HepG2 (cell line): ENCODE data around the gene NSMF. TPM values are rescaled to one million over a fixed set of nuclear protein-coding genes. Genes with fewer than 3 reads are reported as not detected.

Experiments
- ARID5B ChIP-seq: IDR thresholded peaks from 2 replicates; pipeline ENCODE4 v1.4.0; 2020; ENCODE audit warnings: mild to moderate bottlenecking, missing genetic modification reagents
- ATF2 ChIP-seq: sonication (generic); formaldehyde crosslinking; IDR thresholded peaks from 2 replicates; pipeline ENCODE4 v1.4.0; 2020; ENCODE audit warnings: missing genetic modification reagents
- GATAD2A ChIP-seq: IDR thresholded peaks from 2 replicates; pipeline ENCODE4 v1.6.1; 2016
- HMGXB3 ChIP-seq: sonication (generic); formaldehyde crosslinking; IDR thresholded peaks from 2 replicates; pipeline ENCODE4 v1.4.0; 2020; ENCODE audit warnings: missing genetic modification reagents, borderline replicate concordance
- HOXD1 ChIP-seq: sonication (generic); formaldehyde crosslinking; IDR thresholded peaks from 2 replicates; pipeline ENCODE4 v1.5.0; 2020; ENCODE audit warnings: missing genetic modification reagents
- MED1 ChIP-seq: sonication (generic); formaldehyde crosslinking; IDR thresholded peaks from 2 replicates; pipeline ENCODE4 v1.4.0; 2020; ENCODE audit warnings: missing genetic modification reagents
- NPAS2 ChIP-seq: sonication (generic); formaldehyde crosslinking; IDR thresholded peaks from 2 replicates; pipeline ENCODE4 v1.8.0; 2022; ENCODE audit warnings: mild to moderate bottlenecking, missing genetic modification reagents, borderline replicate concordance
- NR2F2 ChIP-seq: IDR thresholded peaks from 2 replicates; pipeline ENCODE4 v1.6.1; 2012; ENCODE audit warnings: low read depth, inconsistent platforms, borderline replicate concordance
- RARA ChIP-seq: IDR thresholded peaks from 2 replicates; pipeline ENCODE4 v1.6.1; 2016; ENCODE audit warnings: missing genetic modification reagents, missing compliant biosample characterization
- SAFB2 ChIP-seq: sonication (generic); formaldehyde crosslinking; IDR thresholded peaks from 2 replicates; pipeline ENCODE4 v1.5.1; 2020; ENCODE audit warnings: missing genetic modification reagents, low read depth, mild to moderate bottlenecking, borderline replicate concordance
- SOX6 ChIP-seq, 2 experiments: fragments of 450-650 bp in 1 of 2; sonication (generic) in 1 of 2; formaldehyde crosslinking in 1 of 2; IDR thresholded peaks; 2 replicates each; pipeline versions ENCODE4 v1.4.0 to v1.6.1; 2017 to 2020; ENCODE audit warnings: antibody characterized with exemption in 1 of 2, mild to moderate bottlenecking in 1 of 2, missing genetic modification reagents in 1 of 2
- ZFX ChIP-seq: sonication (generic); formaldehyde crosslinking; IDR thresholded peaks from 2 replicates; pipeline ENCODE4 v1.4.0; 2020; ENCODE audit warnings: mild to moderate bottlenecking, low read depth, missing genetic modification reagents, moderate library complexity
- ZNF235 ChIP-seq: sonication (generic); formaldehyde crosslinking; IDR thresholded peaks from 2 replicates; pipeline ENCODE4 v1.8.1; 2023; ENCODE audit warnings: mild to moderate bottlenecking, missing genetic modification reagents, borderline replicate concordance
- ZNF354B ChIP-seq: sonication (generic); formaldehyde crosslinking; IDR thresholded peaks from 2 replicates; pipeline ENCODE4 v1.8.0; 2022; ENCODE audit warnings: mild to moderate bottlenecking, missing genetic modification reagents
- ZNF710 ChIP-seq: sonication (generic); formaldehyde crosslinking; IDR thresholded peaks from 2 replicates; pipeline ENCODE4 v1.5.0; 2020; ENCODE audit warnings: mild to moderate bottlenecking, missing genetic modification reagents, borderline replicate concordance
- ZNF773 ChIP-seq: sonication (generic); formaldehyde crosslinking; IDR thresholded peaks from 2 replicates; pipeline ENCODE4 v1.4.0; 2020; ENCODE audit warnings: missing genetic modification reagents, borderline replicate concordance
- ZSCAN20 ChIP-seq: sonication (generic); formaldehyde crosslinking; IDR thresholded peaks from 2 replicates; pipeline ENCODE4 v1.4.0; 2020; ENCODE audit warnings: missing genetic modification reagents, mild to moderate bottlenecking, borderline replicate concordance
- polyA plus RNA-seq, 8 experiments: library from polyadenylated mRNA; depleted of rRNA in 3 of 8; stranded (reverse) in 7 of 8; unstranded in 1 of 8; fragments of >200 nt; fragmentation: Illumina TruSeq in 4 of 8; extraction: Trizol in 4 of 8; gene quantifications; 2 replicates each; pipeline versions ENCODE4 v1.2.1 to v1.2.3, GENCODE V29; 2011 to 2016; ENCODE audit warnings: low read depth in 4 of 8, missing spikeins in 1 of 8, mixed read lengths in 1 of 8; ENCODE audit not compliant: insufficient read depth in 1 of 8
- total RNA-seq, 5 experiments: library from RNA; depleted of rRNA; stranded (reverse); fragments of >200 nt; fragmentation: Illumina TruSeq; extraction: Trizol; gene quantifications; 2 replicates each; pipeline ENCODE4 v1.2.3, GENCODE V29; 2016; ENCODE audit warnings: low read depth in 1 of 5

The NSMF gene
- total and polyA plus RNA-seq, 2 of the 13 experiments (the other 11 are each of a cell fraction or from before 2014, with no cell fraction given) = 44.3 to 183 TPM

- 0 out of 2 replicates have a peak, but pooled peaks have one; percentile 21 for TF ChIP-seq HMGXB3 (CRISPR knock-in tag)
- 0 out of 2 replicates have a peak, but pooled peaks have one; percentile 19 for TF ChIP-seq ZNF773 (CRISPR knock-in tag)
- peak; percentile 28 for TF ChIP-seq ARID5B (CRISPR knock-in tag)
- peak; percentile 54 for TF ChIP-seq ZFX (CRISPR knock-in tag)
- no peak for TF ChIP-seq ZNF235 (CRISPR knock-in tag)
- TF ChIP-seq GATAD2A (CRISPR knock-in tag) = peak; percentile 39; the same call in 1 of the 2 replicates
- no peak for TF ChIP-seq NR2F2
- TF ChIP-seq ATF2 (CRISPR knock-in tag) = no peak
- 0 out of 2 replicates have a peak, but pooled peaks have one; percentile 25 for TF ChIP-seq ZSCAN20 (CRISPR knock-in tag)
- no peak for TF ChIP-seq SOX6 (IDR thresholded peaks at IDR 0.05)
- no peak for TF ChIP-seq SOX6 (CRISPR knock-in tag; IDR thresholded peaks at IDR 0.05)
- TF ChIP-seq SAFB2 (CRISPR knock-in tag) = peak; percentile 34; the same call in 1 of the 2 replicates
- TF ChIP-seq HOXD1 (CRISPR knock-in tag) = 0 out of 2 replicates have a peak, but pooled peaks have one; percentile 20
- TF ChIP-seq MED1 (CRISPR knock-in tag) = peak; percentile 71
- no peak for TF ChIP-seq ZNF710
- no peak for TF ChIP-seq NPAS2 (CRISPR knock-in tag)
- peak; percentile 23; the same call in 1 of the 2 replicates for TF ChIP-seq RARA (CRISPR knock-in tag)
- TF ChIP-seq ZNF354B (CRISPR knock-in tag) = no peak
Measured at GRCh38 chr9:137465000-137465719, 6.0 kb upstream of the NSMF start (continued).
